ENCODE measurements around the gene CRYGB.
A peak's percentile ranks its signal among the peaks of the same experiment; 100 is the strongest.

DNA sequence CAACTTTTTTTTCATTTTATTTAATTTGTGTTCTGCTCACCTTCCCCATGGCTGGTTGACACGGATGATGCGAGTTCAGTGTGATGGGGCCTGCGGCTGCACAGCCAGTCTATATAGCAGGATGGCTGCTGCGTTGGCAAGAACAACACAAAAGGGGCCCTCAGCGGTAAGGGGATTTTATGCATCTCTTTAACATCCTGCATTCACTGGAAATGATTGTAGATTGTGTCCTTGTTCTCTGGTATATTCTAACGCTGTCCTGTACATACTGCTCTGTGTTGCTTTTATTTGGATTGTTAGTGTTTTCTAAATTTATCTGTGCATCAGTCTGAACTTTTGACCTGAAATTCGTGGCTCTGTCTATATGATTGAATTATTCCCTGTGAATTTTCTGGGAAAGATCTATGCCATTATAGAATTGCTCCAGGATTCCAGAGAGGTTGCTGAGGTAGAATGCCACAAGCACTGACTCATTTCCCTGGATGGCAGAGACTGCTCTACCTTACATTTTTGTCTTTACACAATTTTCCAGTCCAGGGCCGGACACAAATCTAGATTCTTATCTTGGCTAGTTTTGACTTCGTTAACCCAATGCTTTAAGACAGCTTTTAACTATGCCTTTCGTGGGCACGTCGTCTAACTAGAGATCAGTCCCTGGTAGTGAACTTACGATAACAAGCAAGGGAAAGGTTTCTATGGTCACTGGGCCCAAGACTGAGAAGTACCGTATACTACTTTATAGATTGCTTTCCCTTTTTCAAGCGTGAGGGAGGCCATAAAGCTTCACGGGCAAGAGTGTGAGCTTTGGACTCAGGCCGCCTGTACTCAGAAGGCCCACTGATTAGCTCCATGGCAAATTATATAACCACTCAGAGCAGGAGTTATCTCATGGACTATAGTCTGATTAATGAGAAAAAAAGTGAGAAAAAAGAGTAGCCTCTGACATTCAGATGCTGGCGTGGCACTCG lies 15.9 kb downstream of the CRYGB start, which contains the start of gene CRYGC:
- TF ChIP-seq NRF1 (IDR thresholded peaks at IDR 0.05; ENCODE audit: low read depth, low read length) (no peak), GABPA (IDR thresholded peaks at IDR 0.05; ENCODE audit: low read depth) (no peak), EP300 (IDR thresholded peaks at IDR 0.05; ENCODE audit: borderline replicate concordance in 1 of 2, low read depth in 1 of 2, low read length in 1 of 2) (peak; percentile 30 to 57; a peak in 2 of 4 replicates), POLR2AphosphoS5 (IDR thresholded peaks at IDR 0.05; ENCODE audit: low read depth, low read length) (peak; percentile 33; the same call in 1 of the 2 replicates), CHD2 (IDR thresholded peaks at IDR 0.05; ENCODE audit: low read length, partially characterized antibody) (no peak), GATA2 (CRISPR knock-in tag; IDR thresholded peaks at IDR 0.05) (peak; percentile 61), EZH2phosphoT487 (IDR thresholded peaks at IDR 0.05; ENCODE audit: borderline replicate concordance, low read depth) (no peak), RCOR1 (IDR thresholded peaks at IDR 0.05; ENCODE audit: low read length) (peak; percentile 43; the same call in 1 of the 2 replicates), ELF1 (IDR thresholded peaks at IDR 0.05) (no peak), SMC3 (IDR thresholded peaks at IDR 0.05; ENCODE audit: low read depth, low read length) (no peak), RFX5 (IDR thresholded peaks at IDR 0.05; ENCODE audit: low read length) (no peak), FOXJ3 (CRISPR knock-in tag; IDR thresholded peaks at IDR 0.05) (no peak), YY1 (IDR thresholded peaks at IDR 0.05; ENCODE audit: low read depth) (no peak)
- TF ChIP-seq, protein P1, sequence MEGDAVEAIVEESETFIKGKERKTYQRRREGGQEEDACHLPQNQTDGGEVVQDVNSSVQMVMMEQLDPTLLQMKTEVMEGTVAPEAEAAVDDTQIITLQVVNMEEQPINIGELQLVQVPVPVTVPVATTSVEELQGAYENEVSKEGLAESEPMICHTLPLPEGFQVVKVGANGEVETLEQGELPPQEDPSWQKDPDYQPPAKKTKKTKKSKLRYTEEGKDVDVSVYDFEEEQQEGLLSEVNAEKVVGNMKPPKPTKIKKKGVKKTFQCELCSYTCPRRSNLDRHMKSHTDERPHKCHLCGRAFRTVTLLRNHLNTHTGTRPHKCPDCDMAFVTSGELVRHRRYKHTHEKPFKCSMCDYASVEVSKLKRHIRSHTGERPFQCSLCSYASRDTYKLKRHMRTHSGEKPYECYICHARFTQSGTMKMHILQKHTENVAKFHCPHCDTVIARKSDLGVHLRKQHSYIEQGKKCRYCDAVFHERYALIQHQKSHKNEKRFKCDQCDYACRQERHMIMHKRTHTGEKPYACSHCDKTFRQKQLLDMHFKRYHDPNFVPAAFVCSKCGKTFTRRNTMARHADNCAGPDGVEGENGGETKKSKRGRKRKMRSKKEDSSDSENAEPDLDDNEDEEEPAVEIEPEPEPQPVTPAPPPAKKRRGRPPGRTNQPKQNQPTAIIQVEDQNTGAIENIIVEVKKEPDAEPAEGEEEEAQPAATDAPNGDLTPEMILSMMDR (IDR thresholded peaks at IDR 0.05), result no peak
